Measurements from ENCODE around the gene MAN1C1.

- TF ChIP-seq, protein P1, sequence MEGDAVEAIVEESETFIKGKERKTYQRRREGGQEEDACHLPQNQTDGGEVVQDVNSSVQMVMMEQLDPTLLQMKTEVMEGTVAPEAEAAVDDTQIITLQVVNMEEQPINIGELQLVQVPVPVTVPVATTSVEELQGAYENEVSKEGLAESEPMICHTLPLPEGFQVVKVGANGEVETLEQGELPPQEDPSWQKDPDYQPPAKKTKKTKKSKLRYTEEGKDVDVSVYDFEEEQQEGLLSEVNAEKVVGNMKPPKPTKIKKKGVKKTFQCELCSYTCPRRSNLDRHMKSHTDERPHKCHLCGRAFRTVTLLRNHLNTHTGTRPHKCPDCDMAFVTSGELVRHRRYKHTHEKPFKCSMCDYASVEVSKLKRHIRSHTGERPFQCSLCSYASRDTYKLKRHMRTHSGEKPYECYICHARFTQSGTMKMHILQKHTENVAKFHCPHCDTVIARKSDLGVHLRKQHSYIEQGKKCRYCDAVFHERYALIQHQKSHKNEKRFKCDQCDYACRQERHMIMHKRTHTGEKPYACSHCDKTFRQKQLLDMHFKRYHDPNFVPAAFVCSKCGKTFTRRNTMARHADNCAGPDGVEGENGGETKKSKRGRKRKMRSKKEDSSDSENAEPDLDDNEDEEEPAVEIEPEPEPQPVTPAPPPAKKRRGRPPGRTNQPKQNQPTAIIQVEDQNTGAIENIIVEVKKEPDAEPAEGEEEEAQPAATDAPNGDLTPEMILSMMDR (IDR thresholded peaks at IDR 0.05) = no peak
- TF ChIP-seq POLR2A (IDR thresholded peaks at IDR 0.05) (no peak), POLR2AphosphoS5 (IDR thresholded peaks at IDR 0.05) (no peak)
Measured at GRCh38 chr1:25645637-25646400, 29.2 kb downstream of the MAN1C1 start.
